K562 (cell line): Measurements from ENCODE around the gene PPFIA3. TPM values are rescaled to one million over a fixed set of nuclear protein-coding genes. Genes with fewer than 3 reads are reported as not detected.

Source experiments
- ATAC-seq: fragments of 200-7000 bp; cut with Tn5 transposase; 3 replicates; pipeline ENCODE4 v1.9.1; 2020; ENCODE audit warnings: moderate library complexity
- BruUV-seq: library from RNA; stranded (reverse); fragments of 400-500 nt; replicated peaks from 2 replicates; lab custom pipeline; 2021; lab: Mats Ljungman, UMichigan
- CTCF ChIA-PET: fragments of 300-600 bp; formaldehyde crosslinking; extraction: SDS; loops from one replicate; lab custom pipeline; 2021; ENCODE audit warnings: low intra/inter-chr PET ratio; lab: Yijun Ruan, JAX
- POLR2A ChIA-PET: fragments of 300-600, 350-650 bp; sonication (Branson Sonifier 250); formaldehyde crosslinking; extraction: SDS; loops from one replicate; lab custom pipeline; 2021; ENCODE audit warnings: antibody characterized with exemption, inconsistent platforms; lab: Yijun Ruan, JAX
- DNase-seq, 4 experiments: peaks; one replicate each; pipeline versions ENCODE4 v3.0.0 to v3.0.0-alpha.2; 2011 to 2018; ENCODE audit warnings: low spot score in 3 of 4, mixed read lengths in 3 of 4; ENCODE audit errors: extremely low read depth in 1 of 4
- FAIRE-seq: peaks from 2 replicates; lab custom pipeline; 2011; peaks lifted over from hg19 to GRCh38; lab: Jason Lieb, UNC
- H2AFZ ChIP-seq: 2 replicates; pipeline ENCODE4 v1.6.0; 2011; ENCODE audit warnings: low read depth, low read length, control low read depth, inconsistent platforms
- H3K27ac ChIP-seq: fragments of 200-600 bp; 3 replicates; pipeline ENCODE4 v1.8.0; 2011; ENCODE audit warnings: low read depth, mild to moderate bottlenecking, control low read depth, inconsistent platforms, low read length, moderate library complexity, mixed read lengths; ENCODE audit errors: extremely low read depth
- H3K27me3 ChIP-seq, 2 experiments: fragments of 300-600 bp in 1 of 2; 2 replicates in 1 of 2; 3 replicates in 1 of 2; pipeline versions ENCODE4 v1.6.0 to v1.8.0; 2011; ENCODE audit warnings: inconsistent platforms in 2 of 2, low read length in 2 of 2, mild to moderate bottlenecking in 1 of 2, mixed read lengths in 1 of 2, moderate library complexity in 1 of 2; ENCODE audit not compliant: control insufficient read depth in 2 of 2, insufficient read depth in 2 of 2
- H3K36me3 ChIP-seq: fragments of 300-600 bp; 3 replicates; pipeline ENCODE4 v1.8.0; 2011; ENCODE audit warnings: mild to moderate bottlenecking, low read length, inconsistent platforms; ENCODE audit not compliant: control insufficient read depth, insufficient read depth
- H3K4me1 ChIP-seq, 2 experiments: fragments of 200-600 bp in 1 of 2; replicated peaks in 1 of 2; 2 replicates in 1 of 2; 3 replicates in 1 of 2; pipeline versions ENCODE4 v1.5.1 to v1.8.0; 2011; ENCODE audit warnings: inconsistent platforms in 2 of 2, low read length in 2 of 2, mild to moderate bottlenecking in 1 of 2, mixed read lengths in 1 of 2, moderate library complexity in 1 of 2; ENCODE audit not compliant: control insufficient read depth in 2 of 2, insufficient read depth in 2 of 2
- H3K4me2 ChIP-seq: 2 replicates; pipeline ENCODE4 v1.6.1; 2011; ENCODE audit warnings: low read length, control low read depth, inconsistent platforms, mixed read lengths; ENCODE audit not compliant: insufficient read depth
- H3K4me3 ChIP-seq: fragments of 200-600 bp; sonication (generic), shearing (Covaris generic); 2 replicates; pipeline ENCODE4 v1.5.1; 2016; ENCODE audit warnings: control low read depth, inconsistent platforms
- H3K79me2 ChIP-seq: fragments of 200-600 bp; 3 replicates; pipeline ENCODE4 v1.8.0; 2011; ENCODE audit warnings: low read length, inconsistent platforms; ENCODE audit not compliant: control insufficient read depth, insufficient read depth
- H3K9ac ChIP-seq, 2 experiments: 2 replicates each; pipeline versions ENCODE4 v1.6.0 to v1.6.1; 2011; ENCODE audit warnings: low read depth in 2 of 2, low read length in 2 of 2, control low read depth in 1 of 2, inconsistent platforms in 1 of 2, mild to moderate bottlenecking in 1 of 2, mixed read lengths in 1 of 2; ENCODE audit not compliant: insufficient read depth in 1 of 2
- H3K9me1 ChIP-seq: one replicate; pipeline ENCODE4 v1.6.0; 2011; ENCODE audit warnings: inconsistent platforms, mild to moderate bottlenecking, low read length, moderate library complexity; ENCODE audit not compliant: control insufficient read depth, insufficient read depth
- H3K9me3 ChIP-seq: replicated peaks from 2 replicates; pipeline ENCODE4 v1.5.1; 2011; ENCODE audit warnings: low read depth, low read length, inconsistent platforms; ENCODE audit not compliant: control insufficient read depth, insufficient read depth
- H4K20me1 ChIP-seq: replicated peaks from 2 replicates; pipeline ENCODE4 v1.6.1; 2011; ENCODE audit warnings: low read length, inconsistent platforms, mixed read lengths; ENCODE audit not compliant: control insufficient read depth, insufficient read depth
- BHLHE40 ChIP-seq: IDR thresholded peaks from 2 replicates; pipeline ENCODE4 v1.6.1; 2011; ENCODE audit warnings: low read length, improper control_type of control experiment
- ETS2 ChIP-seq: IDR thresholded peaks from 2 replicates; pipeline ENCODE4 v1.6.1; 2016; ENCODE audit warnings: borderline replicate concordance, missing genetic modification characterization, mild to moderate bottlenecking, moderate library complexity, missing compliant biosample characterization; ENCODE audit not compliant: poor library complexity, severe bottlenecking
- FUS ChIP-seq: fragments of 200-400 bp; formaldehyde crosslinking; optimal IDR thresholded peaks from 2 replicates; pipeline ENCODE3; 2017; ENCODE audit warnings: low read depth, low read length
- GTF2F1 ChIP-seq: IDR thresholded peaks from 2 replicates; pipeline ENCODE4 v1.6.1; 2011; ENCODE audit warnings: low read depth, low read length, improper control_type of control experiment
- HBP1 ChIP-seq: fragments of 450-650 bp; formaldehyde crosslinking; IDR thresholded peaks from 2 replicates; pipeline ENCODE4 v1.4.0; 2022; ENCODE audit warnings: missing genetic modification characterization
- POLR2G ChIP-seq: fragments of 200-400 bp; formaldehyde crosslinking; IDR thresholded peaks from 2 replicates; pipeline ENCODE4 v1.6.1; 2017; ENCODE audit warnings: low read depth, mild to moderate bottlenecking, antibody characterized with exemption, low read length, moderate library complexity
- RBFOX2 ChIP-seq: fragments of 200-400 bp; formaldehyde crosslinking; IDR thresholded peaks from 2 replicates; pipeline ENCODE4 v1.6.1; 2017; ENCODE audit warnings: low read depth, mild to moderate bottlenecking, low read length, moderate library complexity
- RBM17 ChIP-seq: fragments of 200-400 bp; formaldehyde crosslinking; IDR thresholded peaks from 2 replicates; pipeline ENCODE4 v1.6.1; 2017; ENCODE audit warnings: low read depth, mild to moderate bottlenecking, low read length, borderline replicate concordance
- RFX5 ChIP-seq: IDR thresholded peaks from 2 replicates; pipeline ENCODE4 v1.6.1; 2011; ENCODE audit warnings: low read depth, mild to moderate bottlenecking, improper control_type of control experiment, low read length
- WGBS: fragments of 100-300 bp; shearing (Covaris generic); methylation state at CpG from one replicate; pipeline ENCODE4 v1.1.6; 2016; ENCODE audit warnings: low coverage, mixed read lengths; ENCODE audit not compliant: insufficient coverage; ENCODE audit errors: missing lambda C conversion rate; 5-methylcytosine and 5-hydroxymethylcytosine counted together
- in situ Hi-C: fragments of 300-500 bp; cut with MboI; formaldehyde crosslinking; loops from 4 replicates; pipeline ENCODE4 v1.15.0; 2018; ENCODE audit warnings: inconsistent platforms, mixed read lengths
- intact Hi-C: fragments of 100-400 bp; cut with micrococcal nuclease; formaldehyde crosslinking; loops from 2 replicates; pipeline ENCODE4 v1.14.2; 2022
- polyA plus RNA-seq, 8 experiments: library from polyadenylated mRNA; depleted of rRNA in 4 of 8; stranded (reverse) in 5 of 8; unstranded in 3 of 8; fragments of >200 nt; fragmentation: Nextera tagmentation in 2 of 8; fragmentation: Illumina TruSeq in 1 of 8; extraction: Ambion mirVana in 2 of 8; extraction: Trizol in 1 of 8; gene quantifications; 2 replicates each; pipeline versions ENCODE4 v1.2.1 to v1.2.3, GENCODE V29; 2011 to 2014; ENCODE audit warnings: inconsistent platforms in 1 of 8, missing spikeins in 1 of 8
- total RNA-seq, 7 experiments: library from RNA; depleted of rRNA in 6 of 7; stranded (reverse); fragments of >200 nt in 6 of 7; fragmentation: Illumina TruSeq in 2 of 7; extraction: Trizol in 2 of 7; gene quantifications; 2 replicates each; pipeline versions ENCODE4 v1.2.1 to v1.2.3, GENCODE V29; 2011 to 2021; ENCODE audit warnings: low replicate concordance in 1 of 7
- TF ChIP-seq, protein P1 (sequence below): fragments of 450-650 bp; conservative IDR thresholded peaks from 2 replicates; pipeline ENCODE4 v1.6.1; 2016; ENCODE audit warnings: missing genetic modification characterization, low read depth, mild to moderate bottlenecking, missing compliant biosample characterization, moderate library complexity

PPFIA3 gene
- total and polyA plus RNA-seq, 9 of the 15 experiments (the other 6 are each of a cell fraction or from before 2014, with no cell fraction given), result 0.10 to 53.0 (median 17.6) TPM

DNA sequence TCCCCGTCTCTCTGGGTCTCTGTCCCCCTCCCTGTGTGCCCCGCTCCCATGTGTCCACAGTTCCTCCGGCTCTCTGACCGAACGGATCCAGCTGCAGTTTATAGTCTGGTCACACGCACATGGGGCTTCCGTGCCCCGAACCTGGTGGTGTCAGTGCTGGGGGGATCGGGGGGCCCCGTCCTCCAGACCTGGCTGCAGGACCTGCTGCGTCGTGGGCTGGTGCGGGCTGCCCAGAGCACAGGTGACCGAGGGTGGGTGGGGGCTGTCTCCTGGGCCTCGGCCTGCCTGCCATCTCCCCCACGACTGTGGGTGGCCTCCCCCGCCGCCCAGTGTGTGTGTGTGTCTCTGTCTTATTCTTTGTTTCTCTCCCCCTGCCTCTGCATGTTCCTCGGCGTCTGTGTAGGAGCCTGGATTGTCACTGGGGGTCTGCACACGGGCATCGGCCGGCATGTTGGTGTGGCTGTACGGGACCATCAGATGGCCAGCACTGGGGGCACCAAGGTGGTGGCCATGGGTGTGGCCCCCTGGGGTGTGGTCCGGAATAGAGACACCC lies 48.6 kb downstream of the PPFIA3 start:
- peak; percentile 24; the same call in 2 of the 3 replicates for ATAC-seq

GRCh38 chr19:49168421-49168820 lies 49.1 kb downstream of the PPFIA3 start:
- POLR2A ChIA-PET, result interaction anchor here (4.1 kb wide), 1 partner anchor 8 kb away, joined by 18 read pairs; no protein-coding TSS in a partner anchor
- BruUV-seq, result no TSS peak
- no peaks in the 10 kb centered on the region for H4K20me1 ChIP-seq
- no peak for TF ChIP-seq RFX5
- TF ChIP-seq RBFOX2, result peak; percentile 25; the same call in 1 of the 2 replicates
- TF ChIP-seq, protein P1, sequence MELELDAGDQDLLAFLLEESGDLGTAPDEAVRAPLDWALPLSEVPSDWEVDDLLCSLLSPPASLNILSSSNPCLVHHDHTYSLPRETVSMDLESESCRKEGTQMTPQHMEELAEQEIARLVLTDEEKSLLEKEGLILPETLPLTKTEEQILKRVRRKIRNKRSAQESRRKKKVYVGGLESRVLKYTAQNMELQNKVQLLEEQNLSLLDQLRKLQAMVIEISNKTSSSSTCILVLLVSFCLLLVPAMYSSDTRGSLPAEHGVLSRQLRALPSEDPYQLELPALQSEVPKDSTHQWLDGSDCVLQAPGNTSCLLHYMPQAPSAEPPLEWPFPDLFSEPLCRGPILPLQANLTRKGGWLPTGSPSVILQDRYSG (tag), result no peak
- no peak for TF ChIP-seq FUS
- TF ChIP-seq HBP1 (CRISPR knock-in tag), result no peak
- TF ChIP-seq ETS2 (tag), result no peak
- TF ChIP-seq GTF2F1, result no peak
- TF ChIP-seq RBM17, result no peak
- H3K27ac ChIP-seq, result no peak overlapping the region
- H3K4me3 ChIP-seq, result no peak overlapping the region
- 94% methylated on average over 19 of the region's 23 CpGs for whole genome bisulfite sequencing
- H2AFZ ChIP-seq, result no peak overlapping the region
- H3K27me3 ChIP-seq, result no peaks in the 10 kb centered on the region
- peaks cover 44% of the 10 kb centered on the region for H3K36me3 ChIP-seq
- H3K9me1 ChIP-seq, result no peaks in the 10 kb centered on the region
- CTCF ChIA-PET, result no interaction called here
- no peak; the same call in 2 of the 3 replicates for ATAC-seq
- DNase-seq, result peak in 2 of 4 experiments; percentile 3
- intact Hi-C loops (no loop called here), in situ Hi-C loops (no loop called here)
- H3K4me2 ChIP-seq, result no peak overlapping the region
- no peaks in the 10 kb centered on the region for H3K79me2 ChIP-seq
- FAIRE-seq, result no peak
- H3K9ac ChIP-seq, result peak overlapping the region in 1 of 2 experiments; percentile 52; a peak in 1 of 4 replicates
- peaks cover 0 to 19% of the 10 kb centered on the region in 2 experiments; a peak in 2 of 5 replicates for H3K4me1 ChIP-seq
- H3K9me3 ChIP-seq, result no peaks in the 10 kb centered on the region

More for the DNA sequence above, 48.6 kb downstream of the PPFIA3 start:
- Histone ChIP-seq H3K27ac (no peak overlapping the region), H3K4me1 (peaks cover 0 to 19% of the 10 kb centered on the region in 2 experiments; a peak in 2 of 5 replicates), H2AFZ (no peak overlapping the region), H3K9ac (peak overlapping the region in 1 of 2 experiments; percentile 52; a peak in 2 of 4 replicates), H3K27me3 (no peaks in the 10 kb centered on the region), H3K9me1 (no peaks in the 10 kb centered on the region), H3K36me3 (peaks cover 39% of the 10 kb centered on the region; the same call in 2 of the 3 replicates), H3K79me2 (no peaks in the 10 kb centered on the region), H3K4me2 (no peak overlapping the region), H4K20me1 (no peaks in the 10 kb centered on the region), H3K4me3 (no peak overlapping the region), H3K9me3 (no peaks in the 10 kb centered on the region)
- FAIRE-seq (no peak), DNase-seq (peak in 1 of 4 experiments; percentile 5)
- ChIA-PET POLR2A (interaction anchor here (4.1 kb wide), 1 partner anchor 7 kb away, joined by 18 read pairs; no protein-coding TSS in a partner anchor), CTCF (no interaction called here)
- in situ Hi-C loops (no loop called here), intact Hi-C loops (no loop called here)
- TF ChIP-seq BHLHE40 (no peak), RBFOX2 (peak; percentile 43), POLR2G (0 out of 2 replicates have a peak, but pooled peaks have one; percentile 25)
- BruUV-seq, result no TSS peak
- 90% methylated on average over 23 of the region's 25 CpGs for WGBS
